Measurements from ENCODE around the gene CABLES1. TPM values are rescaled to one million over a fixed set of nuclear protein-coding genes. Genes with fewer than 3 reads are reported as not detected.
A peak's percentile ranks its signal among the peaks of the same experiment; 100 is the strongest.
"Not testable (repeated sequence)": the region's sequence is repeated elsewhere in the genome, so short reads cannot be mapped to it uniquely, and the experiment has no call there.

CABLES1 gene
- total RNA-seq, 3 donors from 2014 or later, result 8.1 to 13.0 (median 11.6) TPM

DNA sequence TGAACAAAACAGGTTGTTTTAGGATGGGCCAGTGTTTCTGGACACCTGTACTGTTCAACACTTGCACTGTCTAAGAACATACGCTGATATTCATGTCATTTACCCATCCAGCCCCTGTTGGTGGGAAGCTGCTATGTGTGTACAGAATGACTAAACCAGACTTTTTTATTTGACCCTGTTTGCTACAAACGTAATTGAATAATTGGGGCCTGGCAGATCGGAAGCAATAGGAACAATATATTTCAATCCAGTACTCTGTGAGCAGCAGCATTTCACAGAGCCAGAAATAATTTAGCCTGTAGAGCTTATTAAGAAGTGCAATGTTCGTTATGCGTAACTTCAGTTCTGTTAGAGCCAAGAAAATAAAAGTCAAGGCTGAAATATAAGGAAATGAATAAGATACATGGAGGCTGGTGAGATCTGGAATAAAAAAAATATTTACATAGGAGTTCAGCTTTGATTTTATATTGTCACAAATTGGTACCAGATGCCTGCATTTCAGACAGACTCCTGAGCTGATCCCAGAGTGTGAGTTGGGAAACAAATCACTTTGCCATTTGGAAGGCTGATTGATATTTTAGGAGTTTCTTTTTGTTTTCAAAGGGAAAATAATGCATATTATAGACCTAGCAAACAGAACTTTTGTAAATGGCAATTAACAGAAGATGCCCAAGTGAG, 19.7 kb downstream of the CABLES1 start:
- intact Hi-C loops (cut with DNase I, micrococcal nuclease), result no loop called here
- DNase-seq, result no peak
- Histone ChIP-seq H3K36me3 (ENCODE audit: low read depth) (no peaks in the 10 kb centered on the region), H3K4me1 (ENCODE audit: low read depth) (no peaks in the 10 kb centered on the region), H3K4me3 (no peak overlapping the region), H3K9me3 (no peaks in the 10 kb centered on the region)
- no peak for ATAC-seq
- TF ChIP-seq, protein P1, sequence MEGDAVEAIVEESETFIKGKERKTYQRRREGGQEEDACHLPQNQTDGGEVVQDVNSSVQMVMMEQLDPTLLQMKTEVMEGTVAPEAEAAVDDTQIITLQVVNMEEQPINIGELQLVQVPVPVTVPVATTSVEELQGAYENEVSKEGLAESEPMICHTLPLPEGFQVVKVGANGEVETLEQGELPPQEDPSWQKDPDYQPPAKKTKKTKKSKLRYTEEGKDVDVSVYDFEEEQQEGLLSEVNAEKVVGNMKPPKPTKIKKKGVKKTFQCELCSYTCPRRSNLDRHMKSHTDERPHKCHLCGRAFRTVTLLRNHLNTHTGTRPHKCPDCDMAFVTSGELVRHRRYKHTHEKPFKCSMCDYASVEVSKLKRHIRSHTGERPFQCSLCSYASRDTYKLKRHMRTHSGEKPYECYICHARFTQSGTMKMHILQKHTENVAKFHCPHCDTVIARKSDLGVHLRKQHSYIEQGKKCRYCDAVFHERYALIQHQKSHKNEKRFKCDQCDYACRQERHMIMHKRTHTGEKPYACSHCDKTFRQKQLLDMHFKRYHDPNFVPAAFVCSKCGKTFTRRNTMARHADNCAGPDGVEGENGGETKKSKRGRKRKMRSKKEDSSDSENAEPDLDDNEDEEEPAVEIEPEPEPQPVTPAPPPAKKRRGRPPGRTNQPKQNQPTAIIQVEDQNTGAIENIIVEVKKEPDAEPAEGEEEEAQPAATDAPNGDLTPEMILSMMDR (IDR thresholded peaks at IDR 0.05), result no peak

DNA sequence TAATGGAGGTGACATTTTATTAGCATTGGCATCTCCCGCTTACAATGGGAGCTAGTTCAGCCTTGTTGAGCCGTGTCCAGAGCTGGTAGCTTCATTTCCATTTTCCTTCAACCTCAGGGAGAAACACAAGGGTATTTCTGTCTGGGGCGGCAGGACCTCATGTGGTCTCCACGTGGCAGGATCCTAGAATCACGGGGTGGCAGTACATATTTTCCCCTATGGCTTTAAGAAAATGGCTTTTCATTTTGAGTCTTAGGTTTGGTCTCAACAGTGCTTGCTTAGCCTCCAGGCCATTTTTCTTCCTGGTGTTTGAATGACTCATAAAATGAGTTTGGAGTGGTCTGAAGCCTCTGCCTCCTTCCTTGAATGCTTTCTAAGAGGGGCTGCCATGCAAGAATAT, 20.3 kb downstream of the CABLES1 start:
- ATAC-seq (no peak), DNase-seq (no peak)
- no peaks in the 10 kb centered on the region for H3K4me1 ChIP-seq (ENCODE audit: low read depth)
- no peaks in the 10 kb centered on the region for H3K9me3 ChIP-seq
- no peaks in the 10 kb centered on the region for H3K36me3 ChIP-seq (ENCODE audit: low read depth)
- TF ChIP-seq, protein P1 (IDR thresholded peaks at IDR 0.05), result no peak
- H3K4me3 ChIP-seq, result no peak overlapping the region
- intact Hi-C loops (cut with DNase I, micrococcal nuclease), result no loop called here

- Histone ChIP-seq H3K4me1 (ENCODE audit: low read depth) (no peaks in the 10 kb centered on the region), H3K9me3 (no peaks in the 10 kb centered on the region), H3K4me3 (no peak overlapping the region), H3K36me3 (ENCODE audit: low read depth) (no peaks in the 10 kb centered on the region)
- DNase-seq (no peak), ATAC-seq (no peak)
- intact Hi-C loops (cut with DNase I, micrococcal nuclease), result no loop called here
- TF ChIP-seq, protein P1 (IDR thresholded peaks at IDR 0.05), result no peak
Measured at GRCh38 chr18:23156134-23156533, 20.8 kb downstream of the CABLES1 start.

DNA sequence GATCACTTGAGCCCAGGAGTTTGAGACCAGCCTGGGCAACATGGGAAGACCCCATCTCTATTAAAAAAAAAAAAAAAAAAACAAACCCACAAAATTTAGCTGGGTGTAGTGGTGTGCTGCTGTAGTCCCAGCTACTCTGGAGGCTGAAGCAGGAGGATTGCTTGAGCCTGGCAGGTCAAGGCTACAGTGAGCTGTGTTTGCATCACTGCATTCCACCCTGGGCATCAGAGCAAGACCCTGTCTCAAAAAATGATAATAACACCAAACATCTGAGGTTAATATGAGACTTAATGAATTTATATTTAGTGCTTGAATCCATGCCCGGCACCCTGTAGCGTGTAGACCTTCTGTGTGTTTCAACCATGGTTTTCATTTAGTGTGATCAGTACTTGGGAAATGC, 22.8 kb downstream of the CABLES1 start:
- DNase-seq (no peak), ATAC-seq (no peak)
- no peaks in the 10 kb centered on the region for H3K9me3 ChIP-seq
- no peaks in the 10 kb centered on the region for H3K4me1 ChIP-seq (ENCODE audit: low read depth)
- no peak overlapping the region for H3K4me3 ChIP-seq
- intact Hi-C loops (cut with DNase I, micrococcal nuclease), result no loop called here
- TF ChIP-seq, protein P1 (IDR thresholded peaks at IDR 0.05), result no peak
- no peaks in the 10 kb centered on the region for H3K36me3 ChIP-seq (ENCODE audit: low read depth)

DNA sequence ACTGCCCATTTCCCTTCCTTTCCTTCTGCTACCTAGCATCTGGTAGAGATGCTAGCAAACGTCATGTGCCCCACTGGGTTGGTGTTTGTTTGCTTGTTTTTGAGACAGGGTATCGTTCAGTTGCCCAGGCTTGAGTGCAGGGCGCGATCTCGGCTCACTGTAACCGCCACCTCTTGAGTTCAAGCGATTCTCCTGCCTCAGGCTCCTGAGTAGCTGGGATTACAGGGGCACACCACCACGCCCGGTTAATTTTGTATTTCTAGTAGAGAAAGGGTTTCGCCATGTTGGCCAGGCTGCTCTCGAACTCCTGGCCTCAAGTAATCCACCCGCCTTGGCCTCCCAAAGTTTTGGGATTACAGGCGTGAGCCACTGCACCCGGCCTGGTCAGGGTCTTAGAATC, 23.6 kb downstream of the CABLES1 start:
- H3K4me1 ChIP-seq (ENCODE audit: low read depth); H3K9me3 ChIP-seq; H3K4me3 ChIP-seq; DNase-seq; ATAC-seq; H3K36me3 ChIP-seq (ENCODE audit: low read depth); intact Hi-C loops (cut with DNase I, micrococcal nuclease): not testable (repeated sequence)

DNA sequence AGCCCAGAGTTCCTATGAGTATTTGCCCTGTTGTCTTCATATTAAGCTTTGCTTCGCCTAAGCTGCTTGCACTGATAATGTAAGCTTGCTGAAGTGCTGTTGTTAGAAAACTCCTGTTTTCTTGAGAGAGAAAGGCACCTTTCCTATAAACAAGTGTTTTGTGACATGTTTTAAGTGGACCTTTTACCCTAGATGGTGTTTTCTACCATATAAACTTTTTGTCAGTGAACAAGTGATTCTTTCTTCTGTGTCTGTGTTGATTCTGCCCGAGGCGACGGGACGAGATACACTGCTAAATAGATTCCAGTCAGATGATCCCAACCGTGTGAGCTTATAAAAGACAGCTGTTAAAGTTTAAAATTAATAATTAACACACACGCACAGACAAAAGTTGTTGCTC, 24.1 kb downstream of the CABLES1 start:
- H3K4me1 ChIP-seq (ENCODE audit: low read depth), result no peaks in the 10 kb centered on the region
- ATAC-seq (peak; percentile 49), DNase-seq (no peak)
- intact Hi-C loops (cut with DNase I, micrococcal nuclease), result no loop called here
- no peaks in the 10 kb centered on the region for H3K36me3 ChIP-seq (ENCODE audit: low read depth)
- no peaks in the 10 kb centered on the region for H3K9me3 ChIP-seq
- TF ChIP-seq, protein P1 (IDR thresholded peaks at IDR 0.05), result no peak
- H3K4me3 ChIP-seq, result no peak overlapping the region
